Gastrocnemius medialis (tissue), 4 donors: ENCODE results near the gene PATJ. TPM values are rescaled to one million over a fixed set of nuclear protein-coding genes. Genes with fewer than 3 reads are reported as not detected.
"Not testable (repeated sequence)": the region's sequence is repeated elsewhere in the genome, so short reads cannot be mapped to it uniquely, and the experiment has no call there.

Experiments
- ATAC-seq, 2 donors: fragments of 150-250 bp; one replicate each; pipeline ENCODE4 v1.9.1; 2016
- DNase-seq, 2 donors: peaks; one replicate each; pipeline ENCODE4 v3.0.0-alpha.2; 2019
- H3K27ac ChIP-seq, 4 donors: fragments of 200-600 bp; sonication (generic); 1 replicate in 1 of 4; 2 replicates in 3 of 4; pipeline ENCODE4 v1.5.1; 2016 to 2018; ENCODE audit warnings: mild to moderate bottlenecking in 2 of 4, moderate library complexity in 1 of 4
- H3K27me3 ChIP-seq, 3 donors: fragments of 200-600 bp; sonication (generic) in 2 of 3; 1 replicate in 1 of 3; 2 replicates in 2 of 3; pipeline versions ENCODE4 v1.5.1 to v1.6.0; 2016 to 2019; ENCODE audit warnings: mild to moderate bottlenecking in 1 of 3, moderate library complexity in 1 of 3
- H3K36me3 ChIP-seq, 2 donors: fragments of 200-600 bp; sonication (generic) in 1 of 2; one replicate each; pipeline ENCODE4 v1.5.1; 2017 to 2018
- H3K4me1 ChIP-seq, 2 donors: fragments of 200-600 bp; sonication (generic) in 1 of 2; one replicate each; pipeline ENCODE4 v1.5.1; 2016 to 2017; ENCODE audit warnings: mild to moderate bottlenecking in 2 of 2
- H3K4me3 ChIP-seq, 4 donors: fragments of 200-600 bp; sonication (generic) in 3 of 4; 1 replicate in 1 of 4; 2 replicates in 3 of 4; pipeline ENCODE4 v1.5.1; 2016 to 2019; ENCODE audit warnings: mild to moderate bottlenecking in 2 of 4
- H3K9me3 ChIP-seq, 3 donors: fragments of 200-600 bp; sonication (generic) in 2 of 3; 1 replicate in 1 of 3; 2 replicates in 2 of 3; pipeline ENCODE4 v1.5.1; 2016 to 2019
- CTCF ChIP-seq, 5 experiments: fragments of 450-650 bp in 3 of 5; fragments of 200-600 bp in 2 of 5; sonication (generic) in 2 of 5; IDR thresholded peaks in 4 of 5; conservative IDR thresholded peaks in 1 of 5; 1 replicate in 4 of 5; 2 replicates in 1 of 5; pipeline ENCODE4 v1.5.1; 2016 to 2019; ENCODE audit warnings: antibody characterized with exemption in 5 of 5, mild to moderate bottlenecking in 3 of 5, moderate library complexity in 3 of 5
- POLR2A ChIP-seq, 2 donors: fragments of 450-650 bp; IDR thresholded peaks; one replicate each; pipeline ENCODE4 v1.6.1; 2017; ENCODE audit warnings: antibody characterized with exemption in 2 of 2, mild to moderate bottlenecking in 2 of 2, moderate library complexity in 2 of 2
- in situ Hi-C, 4 donors: fragments of 200-750 bp; cut with MboI; loops; one replicate each; pipeline versions ENCODE4 v1.15.0 to v1.8.0; 2017; ENCODE audit warnings: low sequenced_read_pairs in 4 of 4
- intact Hi-C: fragments of 100-400 bp; cut with DNase I; formaldehyde crosslinking; loops from one replicate; pipeline ENCODE4 v1.15.1; 2023; ENCODE audit warnings: low total_unique reads
- total RNA-seq, 4 donors: library from RNA; depleted of rRNA; stranded (reverse); fragments of >200 nt; gene quantifications; one replicate each; pipeline versions ENCODE4 v1.1.0 to v1.2.3, GENCODE V29; 2016

The PATJ gene
- total RNA-seq, 4 donors from 2014 or later: 19.3 to 44.8 (median 26.0) TPM

GRCh38 chr1:61828805-61829204, 86.5 kb downstream of the PATJ start:
- ATAC-seq: no peak
- in situ Hi-C loops: loop anchor here in 1 of 4 donors (25.0 kb wide), 1 partner anchor 792 kb away; no protein-coding TSS in a partner anchor

GRCh38 chr1:61836649-61837048, 94.4 kb downstream of the PATJ start:
- intact Hi-C loops: no loop called here
- Histone ChIP-seq H3K4me3 (no peak overlapping the region), H3K27ac (peak overlapping the region in 3 of 4 donors; percentile 5 to 82 (median 45)), H3K36me3 (no peaks in the 10 kb centered on the region), H3K27me3 (no peaks in the 10 kb centered on the region), H3K4me1 (peaks cover 27 to 39% of the 10 kb centered on the region in 2 donors), H3K9me3 (no peaks in the 10 kb centered on the region)
- DNase-seq (peak; percentile 16 to 20), ATAC-seq (peak; percentile 75 to 86)
- in situ Hi-C loops: loop anchor here in 1 of 4 donors (25.0 kb wide), 1 partner anchor 799 kb away; no protein-coding TSS in a partner anchor
- TF ChIP-seq POLR2A (IDR thresholded peaks at IDR 0.05): no peak

More at GRCh38 chr1:61828805-61829204, 86.5 kb downstream of the PATJ start:
- Histone ChIP-seq H3K4me3 (no peak overlapping the region), H3K27ac (no peak overlapping the region), H3K4me1 (peaks cover 2 to 7% of the 10 kb centered on the region in 2 donors), H3K36me3 (peaks cover under 1 to 16% of the 10 kb centered on the region in 2 donors), H3K27me3 (no peaks in the 10 kb centered on the region), H3K9me3 (no peaks in the 10 kb centered on the region)
- intact Hi-C loops: no loop called here
- no peak for TF ChIP-seq CTCF (IDR thresholded peaks at IDR 0.05 in 4 of 5, conservative IDR thresholded peaks at IDR 0.05 in 1 of 5)
- no peak for DNase-seq

- H3K9me3 ChIP-seq, H3K4me3 ChIP-seq, H3K27me3 ChIP-seq, DNase-seq, ATAC-seq, intact Hi-C loops, H3K36me3 ChIP-seq: not testable (repeated sequence)
- Histone ChIP-seq H3K4me1 (peaks cover 27 to 39% of the 10 kb centered on the region in 2 donors), H3K27ac (peak overlapping the region in 1 of 4 donors; percentile 82)
- in situ Hi-C loops: loop anchor here in 1 of 4 donors (25.0 kb wide), 1 partner anchor 800 kb away; no protein-coding TSS in a partner anchor
Measured at GRCh38 chr1:61837607-61838006, 95.3 kb downstream of the PATJ start.

GRCh38 chr1:61839679-61840078, 97.4 kb downstream of the PATJ start:
- H3K9me3 ChIP-seq: no peaks in the 10 kb centered on the region
- no peaks in the 10 kb centered on the region for H3K27me3 ChIP-seq
- in situ Hi-C loops: loop anchor here in 2 of 4 donors (10.0 to 25.0 kb wide), 3 partner anchors 795 to 865 kb away; no protein-coding TSS in a partner anchor
- no peak for DNase-seq
- peaks cover 20 to 39% of the 10 kb centered on the region in 2 donors for H3K4me1 ChIP-seq
- no peak overlapping the region for H3K4me3 ChIP-seq
- H3K36me3 ChIP-seq: no peaks in the 10 kb centered on the region
- ATAC-seq: no peak
- no peak for TF ChIP-seq CTCF (IDR thresholded peaks at IDR 0.05 in 4 of 5, conservative IDR thresholded peaks at IDR 0.05 in 1 of 5)
- no peak for TF ChIP-seq POLR2A (IDR thresholded peaks at IDR 0.05)
- peak overlapping the region in 1 of 4 donors; percentile 8 for H3K27ac ChIP-seq
- intact Hi-C loops: no loop called here

- in situ Hi-C loops (loop anchor here in 2 of 4 donors (10.0 to 25.0 kb wide), 3 partner anchors 797 to 867 kb away; no protein-coding TSS in a partner anchor), intact Hi-C loops (no loop called here)
- H3K4me1 ChIP-seq: peaks cover 12 to 22% of the 10 kb centered on the region in 2 donors
- no peaks in the 10 kb centered on the region for H3K36me3 ChIP-seq
- H3K27ac ChIP-seq: no peak overlapping the region
- no peak for DNase-seq
- no peak for ATAC-seq
- H3K4me3 ChIP-seq: no peak overlapping the region
- no peaks in the 10 kb centered on the region for H3K9me3 ChIP-seq
- no peaks in the 10 kb centered on the region for H3K27me3 ChIP-seq
- TF ChIP-seq POLR2A (IDR thresholded peaks at IDR 0.05) (no peak), CTCF (IDR thresholded peaks at IDR 0.05 in 4 of 5, conservative IDR thresholded peaks at IDR 0.05 in 1 of 5) (no peak)
Measured at GRCh38 chr1:61842036-61842435, 99.8 kb downstream of the PATJ start.
